Neural cell (in vitro differentiated cells): ENCODE results near the gene CLCNKA.

ENCODE experiments used
- EZH2 ChIP-seq: fragments of 200-600, 300-800 bp; shearing (Covaris generic), sonication (generic); IDR thresholded peaks from 2 replicates; pipeline ENCODE4 v1.6.1; 2014; ENCODE audit warnings: antibody characterized with exemption, low read length, borderline replicate concordance, mild to moderate bottlenecking; ENCODE audit not compliant: insufficient read depth, poor library complexity, severe bottlenecking
- POLR2AphosphoS5 ChIP-seq: IDR thresholded peaks from 2 replicates; pipeline ENCODE4 v1.6.1; 2012
- RAD21 ChIP-seq: fragments of 450-650 bp; conservative IDR thresholded peaks from 2 replicates; pipeline ENCODE4 v1.6.1; 2014; ENCODE audit warnings: antibody characterized with exemption, mild to moderate bottlenecking, moderate library complexity
- SMC3 ChIP-seq: fragments of 450-650 bp; conservative IDR thresholded peaks from 2 replicates; pipeline ENCODE4 v1.6.1; 2014; ENCODE audit warnings: antibody characterized with exemption, mild to moderate bottlenecking, moderate library complexity; ENCODE audit not compliant: poor library complexity
- TF ChIP-seq, protein P1 (sequence below): IDR thresholded peaks from 2 replicates; pipeline ENCODE4 v1.6.1; 2012; ENCODE audit warnings: borderline replicate concordance
- TF ChIP-seq, protein P2 (sequence below): fragments of 450-650 bp; IDR thresholded peaks from 2 replicates; pipeline ENCODE4 v1.5.1; 2014; ENCODE audit warnings: antibody characterized with exemption, mild to moderate bottlenecking, moderate library complexity; ENCODE audit not compliant: poor library complexity, severe bottlenecking

DNA sequence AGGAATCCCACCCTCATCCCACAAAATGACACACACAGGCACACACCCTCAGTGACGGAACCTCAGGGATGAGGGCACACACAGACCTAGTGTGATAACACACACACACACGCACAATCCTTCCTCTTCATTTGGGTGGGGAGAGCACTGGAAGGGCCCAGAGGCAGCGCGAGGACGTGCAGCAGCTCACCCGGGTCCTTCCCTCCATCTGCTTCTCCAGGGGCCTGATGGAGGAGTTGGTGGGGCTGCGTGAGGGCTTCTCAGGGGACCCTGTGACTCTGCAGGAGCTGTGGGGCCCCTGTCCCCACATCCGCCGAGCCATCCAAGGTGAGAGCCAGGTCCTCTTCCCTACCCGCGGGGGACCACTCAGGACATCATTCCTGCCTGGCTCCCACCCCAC is 557 bp downstream of the CLCNKA start:
- TF ChIP-seq EZH2 = no peak
- no peak for TF ChIP-seq RAD21
- no peak for TF ChIP-seq POLR2AphosphoS5
- TF ChIP-seq, protein P1, sequence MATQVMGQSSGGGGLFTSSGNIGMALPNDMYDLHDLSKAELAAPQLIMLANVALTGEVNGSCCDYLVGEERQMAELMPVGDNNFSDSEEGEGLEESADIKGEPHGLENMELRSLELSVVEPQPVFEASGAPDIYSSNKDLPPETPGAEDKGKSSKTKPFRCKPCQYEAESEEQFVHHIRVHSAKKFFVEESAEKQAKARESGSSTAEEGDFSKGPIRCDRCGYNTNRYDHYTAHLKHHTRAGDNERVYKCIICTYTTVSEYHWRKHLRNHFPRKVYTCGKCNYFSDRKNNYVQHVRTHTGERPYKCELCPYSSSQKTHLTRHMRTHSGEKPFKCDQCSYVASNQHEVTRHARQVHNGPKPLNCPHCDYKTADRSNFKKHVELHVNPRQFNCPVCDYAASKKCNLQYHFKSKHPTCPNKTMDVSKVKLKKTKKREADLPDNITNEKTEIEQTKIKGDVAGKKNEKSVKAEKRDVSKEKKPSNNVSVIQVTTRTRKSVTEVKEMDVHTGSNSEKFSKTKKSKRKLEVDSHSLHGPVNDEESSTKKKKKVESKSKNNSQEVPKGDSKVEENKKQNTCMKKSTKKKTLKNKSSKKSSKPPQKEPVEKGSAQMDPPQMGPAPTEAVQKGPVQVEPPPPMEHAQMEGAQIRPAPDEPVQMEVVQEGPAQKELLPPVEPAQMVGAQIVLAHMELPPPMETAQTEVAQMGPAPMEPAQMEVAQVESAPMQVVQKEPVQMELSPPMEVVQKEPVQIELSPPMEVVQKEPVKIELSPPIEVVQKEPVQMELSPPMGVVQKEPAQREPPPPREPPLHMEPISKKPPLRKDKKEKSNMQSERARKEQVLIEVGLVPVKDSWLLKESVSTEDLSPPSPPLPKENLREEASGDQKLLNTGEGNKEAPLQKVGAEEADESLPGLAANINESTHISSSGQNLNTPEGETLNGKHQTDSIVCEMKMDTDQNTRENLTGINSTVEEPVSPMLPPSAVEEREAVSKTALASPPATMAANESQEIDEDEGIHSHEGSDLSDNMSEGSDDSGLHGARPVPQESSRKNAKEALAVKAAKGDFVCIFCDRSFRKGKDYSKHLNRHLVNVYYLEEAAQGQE = no peak
- TF ChIP-seq, protein P2, sequence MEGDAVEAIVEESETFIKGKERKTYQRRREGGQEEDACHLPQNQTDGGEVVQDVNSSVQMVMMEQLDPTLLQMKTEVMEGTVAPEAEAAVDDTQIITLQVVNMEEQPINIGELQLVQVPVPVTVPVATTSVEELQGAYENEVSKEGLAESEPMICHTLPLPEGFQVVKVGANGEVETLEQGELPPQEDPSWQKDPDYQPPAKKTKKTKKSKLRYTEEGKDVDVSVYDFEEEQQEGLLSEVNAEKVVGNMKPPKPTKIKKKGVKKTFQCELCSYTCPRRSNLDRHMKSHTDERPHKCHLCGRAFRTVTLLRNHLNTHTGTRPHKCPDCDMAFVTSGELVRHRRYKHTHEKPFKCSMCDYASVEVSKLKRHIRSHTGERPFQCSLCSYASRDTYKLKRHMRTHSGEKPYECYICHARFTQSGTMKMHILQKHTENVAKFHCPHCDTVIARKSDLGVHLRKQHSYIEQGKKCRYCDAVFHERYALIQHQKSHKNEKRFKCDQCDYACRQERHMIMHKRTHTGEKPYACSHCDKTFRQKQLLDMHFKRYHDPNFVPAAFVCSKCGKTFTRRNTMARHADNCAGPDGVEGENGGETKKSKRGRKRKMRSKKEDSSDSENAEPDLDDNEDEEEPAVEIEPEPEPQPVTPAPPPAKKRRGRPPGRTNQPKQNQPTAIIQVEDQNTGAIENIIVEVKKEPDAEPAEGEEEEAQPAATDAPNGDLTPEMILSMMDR = no peak
- TF ChIP-seq SMC3 = no peak
